ENCODE data around the gene VAV3. TPM values are rescaled to one million over a fixed set of nuclear protein-coding genes. Genes with fewer than 3 reads are reported as not detected.

Gene VAV3
- total and polyA plus RNA-seq, 2 donors (not counting 1 experiment from before 2014, with no cell fraction given) = not detected

DNA sequence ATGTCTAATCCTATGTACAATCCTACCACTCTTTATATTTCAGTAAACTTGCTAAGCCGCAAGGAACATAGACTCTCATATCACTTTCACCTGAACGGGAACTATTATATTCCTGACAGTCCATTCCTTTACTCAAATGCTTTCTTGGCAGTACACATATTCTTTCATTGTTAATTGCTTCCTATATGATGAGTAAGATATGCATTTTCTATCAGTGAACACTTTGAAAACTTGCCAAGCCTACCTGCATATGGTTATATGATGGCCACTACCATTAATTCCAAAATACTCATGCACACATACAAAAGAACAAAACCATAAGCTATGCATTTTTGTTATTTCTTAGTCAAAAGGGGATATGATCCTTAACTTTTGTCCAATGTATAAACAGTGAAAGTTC, 341.5 kb downstream of the VAV3 start:
- Histone ChIP-seq H2AFZ (ENCODE audit: low read length) (no peak overlapping the region), H3K9me3 (ENCODE audit: control insufficient read depth, insufficient read depth, low read depth, low read length) (no peaks in the 10 kb centered on the region), H3K79me2 (ENCODE audit: control insufficient read depth, insufficient read depth, low read length) (no peaks in the 10 kb centered on the region), H3K27me3 (ENCODE audit: control insufficient read depth, insufficient read depth, low read length) (no peaks in the 10 kb centered on the region), H4K20me1 (ENCODE audit: control insufficient read depth, extremely low read depth, insufficient read depth, low read length) (no peaks in the 10 kb centered on the region), H3K4me3 (replicated peaks in 1 of 4; ENCODE audit: control extremely low read depth in 1 of 4, insufficient read depth in 1 of 4, low read depth in 3 of 4, low read length in 4 of 4) (no peak overlapping the region), H3K4me2 (ENCODE audit: extremely low read depth, insufficient read depth, low read length) (no peak overlapping the region), H3K27ac (ENCODE audit: insufficient read depth, low read length) (no peak overlapping the region), H3K9ac (ENCODE audit: insufficient read depth, low read length) (no peak overlapping the region), H3K36me3 (ENCODE audit: control insufficient read depth, insufficient read depth, low read length) (no peaks in the 10 kb centered on the region), H3K4me1 (ENCODE audit: control insufficient read depth, extremely low read depth, insufficient read depth, low read length) (no peaks in the 10 kb centered on the region)
- no peak for DNase-seq (ENCODE audit: low read depth in 2 of 2)
- TF ChIP-seq, protein P1, sequence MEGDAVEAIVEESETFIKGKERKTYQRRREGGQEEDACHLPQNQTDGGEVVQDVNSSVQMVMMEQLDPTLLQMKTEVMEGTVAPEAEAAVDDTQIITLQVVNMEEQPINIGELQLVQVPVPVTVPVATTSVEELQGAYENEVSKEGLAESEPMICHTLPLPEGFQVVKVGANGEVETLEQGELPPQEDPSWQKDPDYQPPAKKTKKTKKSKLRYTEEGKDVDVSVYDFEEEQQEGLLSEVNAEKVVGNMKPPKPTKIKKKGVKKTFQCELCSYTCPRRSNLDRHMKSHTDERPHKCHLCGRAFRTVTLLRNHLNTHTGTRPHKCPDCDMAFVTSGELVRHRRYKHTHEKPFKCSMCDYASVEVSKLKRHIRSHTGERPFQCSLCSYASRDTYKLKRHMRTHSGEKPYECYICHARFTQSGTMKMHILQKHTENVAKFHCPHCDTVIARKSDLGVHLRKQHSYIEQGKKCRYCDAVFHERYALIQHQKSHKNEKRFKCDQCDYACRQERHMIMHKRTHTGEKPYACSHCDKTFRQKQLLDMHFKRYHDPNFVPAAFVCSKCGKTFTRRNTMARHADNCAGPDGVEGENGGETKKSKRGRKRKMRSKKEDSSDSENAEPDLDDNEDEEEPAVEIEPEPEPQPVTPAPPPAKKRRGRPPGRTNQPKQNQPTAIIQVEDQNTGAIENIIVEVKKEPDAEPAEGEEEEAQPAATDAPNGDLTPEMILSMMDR (conservative IDR thresholded peaks at IDR 0.05 in 1 of 2, IDR thresholded peaks at IDR 0.05 in 1 of 2; ENCODE audit: low read depth in 1 of 2, low read length in 2 of 2) = no peak
- TF ChIP-seq EZH2 (IDR thresholded peaks at IDR 0.05; ENCODE audit: low read length, missing control alignments) = no peak

DNA sequence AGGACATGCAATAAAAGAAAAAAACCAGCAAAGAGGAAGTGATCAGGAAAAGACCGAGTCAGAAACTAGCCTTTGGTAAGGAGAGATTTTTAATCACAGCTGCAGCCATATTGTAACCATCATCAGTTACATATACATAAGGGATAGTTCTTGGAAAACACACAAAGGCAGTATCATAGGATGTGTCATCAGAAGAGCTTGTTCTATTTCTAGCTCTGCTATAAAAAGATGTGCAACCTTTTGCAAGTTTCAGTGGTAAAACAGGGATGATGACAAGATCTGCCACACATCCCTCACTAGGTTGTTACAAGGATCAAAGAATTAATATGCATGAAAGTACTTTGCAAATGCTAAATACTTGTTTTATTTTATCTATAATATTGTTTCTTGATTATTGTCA, 342.0 kb downstream of the VAV3 start:
- Histone ChIP-seq H3K9me3 (ENCODE audit: control insufficient read depth, insufficient read depth, low read depth, low read length) (no peaks in the 10 kb centered on the region), H3K4me1 (ENCODE audit: control insufficient read depth, extremely low read depth, insufficient read depth, low read length) (no peaks in the 10 kb centered on the region), H3K4me3 (replicated peaks in 1 of 4; ENCODE audit: control extremely low read depth in 1 of 4, insufficient read depth in 1 of 4, low read depth in 3 of 4, low read length in 4 of 4) (no peak overlapping the region), H2AFZ (ENCODE audit: low read length) (no peak overlapping the region), H4K20me1 (ENCODE audit: control insufficient read depth, extremely low read depth, insufficient read depth, low read length) (no peaks in the 10 kb centered on the region), H3K27ac (ENCODE audit: insufficient read depth, low read length) (no peak overlapping the region), H3K27me3 (ENCODE audit: control insufficient read depth, insufficient read depth, low read length) (no peaks in the 10 kb centered on the region), H3K36me3 (ENCODE audit: control insufficient read depth, insufficient read depth, low read length) (no peaks in the 10 kb centered on the region), H3K4me2 (ENCODE audit: extremely low read depth, insufficient read depth, low read length) (no peak overlapping the region), H3K79me2 (ENCODE audit: control insufficient read depth, insufficient read depth, low read length) (no peaks in the 10 kb centered on the region), H3K9ac (ENCODE audit: insufficient read depth, low read length) (no peak overlapping the region)
- DNase-seq (ENCODE audit: low read depth in 2 of 2) = peak; percentile 19 to 41
- TF ChIP-seq, protein P1 (conservative IDR thresholded peaks at IDR 0.05 in 1 of 2, IDR thresholded peaks at IDR 0.05 in 1 of 2; ENCODE audit: low read depth in 1 of 2, low read length in 2 of 2) = no peak
- no peak for TF ChIP-seq EZH2 (IDR thresholded peaks at IDR 0.05; ENCODE audit: low read length, missing control alignments)

DNA sequence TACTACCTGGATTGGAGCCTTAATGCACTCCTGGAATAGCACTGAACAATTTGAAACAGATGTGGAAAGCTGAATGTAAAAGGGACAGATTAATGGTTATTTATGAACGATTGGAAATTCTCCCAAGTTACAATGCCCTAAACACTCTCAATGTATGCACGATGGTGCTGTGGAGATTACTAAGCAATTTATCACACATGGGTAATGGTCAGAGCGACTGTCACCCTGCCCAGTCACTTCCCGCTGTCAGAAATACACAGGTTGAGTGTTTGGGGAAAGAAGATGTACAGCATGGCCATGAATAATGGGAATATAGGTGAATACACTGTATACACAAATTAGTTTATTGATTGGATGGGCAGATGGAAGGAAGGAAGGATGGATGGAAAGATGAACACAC, 342.4 kb downstream of the VAV3 start:
- Histone ChIP-seq H3K9me3 (ENCODE audit: control insufficient read depth, insufficient read depth, low read depth, low read length) (no peaks in the 10 kb centered on the region), H3K36me3 (ENCODE audit: control insufficient read depth, insufficient read depth, low read length) (no peaks in the 10 kb centered on the region), H3K4me2 (ENCODE audit: extremely low read depth, insufficient read depth, low read length) (no peak overlapping the region), H3K79me2 (ENCODE audit: control insufficient read depth, insufficient read depth, low read length) (no peaks in the 10 kb centered on the region), H3K27me3 (ENCODE audit: control insufficient read depth, insufficient read depth, low read length) (no peaks in the 10 kb centered on the region), H3K4me1 (ENCODE audit: control insufficient read depth, extremely low read depth, insufficient read depth, low read length) (no peaks in the 10 kb centered on the region), H3K9ac (ENCODE audit: insufficient read depth, low read length) (no peak overlapping the region), H2AFZ (ENCODE audit: low read length) (no peak overlapping the region), H4K20me1 (ENCODE audit: control insufficient read depth, extremely low read depth, insufficient read depth, low read length) (no peaks in the 10 kb centered on the region), H3K27ac (ENCODE audit: insufficient read depth, low read length) (no peak overlapping the region), H3K4me3 (replicated peaks in 1 of 4; ENCODE audit: control extremely low read depth in 1 of 4, insufficient read depth in 1 of 4, low read depth in 3 of 4, low read length in 4 of 4) (no peak overlapping the region)
- DNase-seq (ENCODE audit: low read depth in 2 of 2) = no peak
- no peak for TF ChIP-seq EZH2 (IDR thresholded peaks at IDR 0.05; ENCODE audit: low read length, missing control alignments)
- TF ChIP-seq, protein P1 (conservative IDR thresholded peaks at IDR 0.05 in 1 of 2, IDR thresholded peaks at IDR 0.05 in 1 of 2; ENCODE audit: low read depth in 1 of 2, low read length in 2 of 2) = no peak

Measured in fibroblast of lung (primary cell).